IMR-90 (cell line): Measurements from ENCODE around the gene TMEM132A. TPM values are rescaled to one million over a fixed set of nuclear protein-coding genes. Genes with fewer than 3 reads are reported as not detected.

Source experiments
- ATAC-seq: fragments of 200-7000 bp; cut with Tn5 transposase; 2 replicates; pipeline ENCODE4 v1.9.1; 2020; ENCODE audit warnings: low read depth, mild to moderate bottlenecking, moderate library complexity
- BruUV-seq: library from RNA; stranded (reverse); fragments of 400-500 nt; replicated peaks from 2 replicates; lab custom pipeline; 2021; lab: Mats Ljungman, UMichigan
- CTCF ChIA-PET: fragments of 300-600 bp; formaldehyde crosslinking; extraction: SDS; loops from one replicate; lab custom pipeline; 2021; ENCODE audit warnings: antibody characterized with exemption; lab: Yijun Ruan, JAX
- POLR2A ChIA-PET: fragments of 300-600 bp; sonication (Branson Sonifier 250); formaldehyde crosslinking; loops from one replicate; lab custom pipeline; 2022; ENCODE audit warnings: antibody characterized with exemption; ENCODE audit not compliant: unreplicated experiment; lab: Charles Lee
- DNase-seq: peaks from one replicate; pipeline ENCODE4 v3.0.0; 2013
- H2AFZ ChIP-seq: replicated peaks from 2 replicates; pipeline ENCODE3; 2013; ENCODE audit warnings: low read length, mild to moderate bottlenecking; ENCODE audit not compliant: poor library complexity
- H2AK5ac ChIP-seq: 2 replicates; pipeline ENCODE4 v1.6.1; 2013; ENCODE audit warnings: low read depth, low read length, inconsistent platforms
- H2AK9ac ChIP-seq: replicated peaks from 2 replicates; pipeline ENCODE3; 2013; ENCODE audit warnings: mild to moderate bottlenecking, low read depth, low read length, moderate library complexity; ENCODE audit not compliant: poor library complexity
- H2BK120ac ChIP-seq: 2 replicates; pipeline ENCODE4 v1.6.1; 2013; ENCODE audit warnings: low read depth, low read length, inconsistent platforms
- H2BK15ac ChIP-seq: 3 replicates; pipeline ENCODE4 v1.6.1; 2013; ENCODE audit warnings: low read depth, low read length, inconsistent platforms
- H2BK20ac ChIP-seq: 2 replicates; pipeline ENCODE4 v1.6.1; 2013; ENCODE audit warnings: low read depth, mild to moderate bottlenecking, inconsistent platforms, low read length, moderate library complexity
- H2BK5ac ChIP-seq: 2 replicates; pipeline ENCODE4 v1.6.1; 2013; ENCODE audit warnings: mild to moderate bottlenecking, low read depth, low read length, inconsistent platforms; ENCODE audit not compliant: poor library complexity, severe bottlenecking
- H3K14ac ChIP-seq: replicated peaks from 2 replicates; pipeline ENCODE4 v1.6.1; 2013; ENCODE audit warnings: low read depth, low read length, inconsistent platforms
- H3K18ac ChIP-seq: 2 replicates; pipeline ENCODE4 v1.6.1; 2013; ENCODE audit warnings: low read depth, low read length, control low read depth
- H3K23ac ChIP-seq: 2 replicates; pipeline ENCODE4 v1.6.1; 2013; ENCODE audit warnings: low read depth, low read length, inconsistent platforms
- H3K27ac ChIP-seq: 2 replicates; pipeline ENCODE4 v1.5.1; 2013; ENCODE audit warnings: mild to moderate bottlenecking, control low read depth, low read length; ENCODE audit not compliant: insufficient read depth
- H3K27me3 ChIP-seq: 2 replicates; pipeline ENCODE4 v1.6.1; 2013; ENCODE audit warnings: low read length; ENCODE audit not compliant: control insufficient read depth, insufficient read depth
- H3K36me3 ChIP-seq: 2 replicates; pipeline ENCODE4 v1.6.1; 2013; ENCODE audit warnings: low read length, mixed read lengths; ENCODE audit not compliant: control insufficient read depth, insufficient read depth
- H3K4ac ChIP-seq: 2 replicates; pipeline ENCODE4 v1.6.1; 2013; ENCODE audit warnings: low read depth, low read length, inconsistent platforms
- H3K4me1 ChIP-seq: 2 replicates; pipeline ENCODE4 v1.6.1; 2013; ENCODE audit warnings: low read length, mixed read lengths; ENCODE audit not compliant: control insufficient read depth, insufficient read depth
- H3K4me2 ChIP-seq: 2 replicates; pipeline ENCODE4 v1.6.1; 2013; ENCODE audit warnings: low read depth, mild to moderate bottlenecking, control low read depth, low read length, moderate library complexity
- H3K4me3 ChIP-seq: 2 replicates; pipeline ENCODE4 v1.5.1; 2013; ENCODE audit warnings: low read depth, mild to moderate bottlenecking, control low read depth, low read length, moderate library complexity; ENCODE audit not compliant: insufficient read depth
- H3K56ac ChIP-seq: 2 replicates; pipeline ENCODE4 v1.6.1; 2013; ENCODE audit warnings: low read length, inconsistent platforms; ENCODE audit not compliant: insufficient read depth; ENCODE audit errors: extremely low read depth
- H3K79me1 ChIP-seq, 2 experiments: 2 replicates each; pipeline ENCODE4 v1.6.1; 2013; ENCODE audit warnings: low read length in 2 of 2, inconsistent platforms in 1 of 2, low read depth in 1 of 2
- H3K9ac ChIP-seq: 2 replicates; pipeline ENCODE4 v1.6.1; 2013; ENCODE audit warnings: low read depth, low read length, control low read depth
- H3K9me1 ChIP-seq: 2 replicates; pipeline ENCODE4 v1.6.1; 2013; ENCODE audit warnings: low read length, inconsistent platforms; ENCODE audit not compliant: insufficient read depth
- H3K9me3 ChIP-seq: 2 replicates; pipeline ENCODE4 v1.6.1; 2013; ENCODE audit warnings: low read length; ENCODE audit not compliant: control insufficient read depth, insufficient read depth
- H4K20me1 ChIP-seq: 2 replicates; pipeline ENCODE4 v1.6.1; 2013; ENCODE audit warnings: low read length, inconsistent platforms; ENCODE audit not compliant: insufficient read depth
- H4K5ac ChIP-seq: 2 replicates; pipeline ENCODE4 v1.6.1; 2013; ENCODE audit warnings: mild to moderate bottlenecking, low read depth, low read length, control low read depth
- H4K8ac ChIP-seq, 2 experiments: 2 replicates each; pipeline ENCODE4 v1.6.1; 2013; ENCODE audit warnings: low read depth in 2 of 2, low read length in 2 of 2, control low read depth in 1 of 2, inconsistent platforms in 1 of 2
- H4K91ac ChIP-seq: 2 replicates; pipeline ENCODE4 v1.6.1; 2013; ENCODE audit warnings: low read depth, low read length, inconsistent platforms; ENCODE audit not compliant: insufficient read depth
- BHLHE40 ChIP-seq: fragments of 150-350 bp; IDR thresholded peaks from 2 replicates; pipeline ENCODE4 v1.6.1; 2016; ENCODE audit warnings: mild to moderate bottlenecking, low read depth, low read length
- CEBPB ChIP-seq: IDR thresholded peaks from 2 replicates; pipeline ENCODE4 v1.6.1; 2012; ENCODE audit warnings: low read depth, low read length, improper control_type of control experiment
- CHD1 ChIP-seq: IDR thresholded peaks from 2 replicates; pipeline ENCODE4 v1.6.1; 2012; ENCODE audit warnings: low read depth, low read length, improper control_type of control experiment
- FOS ChIP-seq: fragments of 150-350 bp; IDR thresholded peaks from 2 replicates; pipeline ENCODE4 v1.6.1; 2016; ENCODE audit warnings: low read depth, low read length
- MAFK ChIP-seq: IDR thresholded peaks from 2 replicates; pipeline ENCODE4 v1.6.1; 2012; ENCODE audit warnings: low read depth, low read length, improper control_type of control experiment
- MXI1 ChIP-seq: IDR thresholded peaks from 2 replicates; pipeline ENCODE4 v1.6.1; 2012; ENCODE audit warnings: low read depth, mild to moderate bottlenecking, low read length, moderate library complexity, borderline replicate concordance
- NFE2L2 ChIP-seq: fragments of 150-350 bp; IDR thresholded peaks from 2 replicates; pipeline ENCODE4 v1.6.1; 2016; ENCODE audit warnings: low read depth, mild to moderate bottlenecking, low read length
- POLR2A ChIP-seq: IDR thresholded peaks from 2 replicates; pipeline ENCODE4 v1.6.1; 2012; ENCODE audit warnings: mild to moderate bottlenecking, low read depth, low read length
- RAD21 ChIP-seq: IDR thresholded peaks from 2 replicates; pipeline ENCODE4 v1.6.1; 2012; ENCODE audit warnings: low read length, improper control_type of control experiment
- RCOR1 ChIP-seq: IDR thresholded peaks from 2 replicates; pipeline ENCODE4 v1.6.1; 2012; ENCODE audit warnings: mild to moderate bottlenecking, low read length, improper control_type of control experiment; ENCODE audit not compliant: insufficient replicate concordance
- RFX5 ChIP-seq: IDR thresholded peaks from 2 replicates; pipeline ENCODE4 v1.8.0; 2012; ENCODE audit warnings: low read depth, mild to moderate bottlenecking, low read length, moderate library complexity
- SMC3 ChIP-seq: fragments of 150-350 bp; IDR thresholded peaks from 2 replicates; pipeline ENCODE4 v1.6.1; 2016; ENCODE audit warnings: low read depth, mild to moderate bottlenecking, antibody characterized with exemption, low read length, moderate library complexity
- WGBS, 2 experiments: methylation state at CpG; one replicate each; pipeline versions ENCODE4 v1.1.5 to v1.1.7; 2013; ENCODE audit warnings: missing lambda C conversion rate in 2 of 2; ENCODE audit not compliant: insufficient read length in 1 of 2; ENCODE audit errors: extremely low coverage in 2 of 2; 5-methylcytosine and 5-hydroxymethylcytosine counted together
- dilution Hi-C: fragments of 300-500 bp; cut with HindIII; formaldehyde crosslinking; loops from one replicate; pipeline ENCODE4 v1.14.3; 2018; ENCODE audit warnings: low sequenced_read_pairs; ENCODE audit not compliant: unreplicated experiment
- in situ Hi-C: fragments of 300-500 bp; cut with MboI; formaldehyde crosslinking; loops from 3 replicates; pipeline ENCODE4 v1.14.3; 2019; ENCODE audit warnings: low sequenced_read_pairs, inconsistent platforms, mixed read lengths
- intact Hi-C: fragments of 100-400 bp; cut with micrococcal nuclease; formaldehyde crosslinking; loops from 2 replicates; pipeline ENCODE4 v1.10.0; 2022
- polyA plus RNA-seq, 3 experiments: library from polyadenylated mRNA; depleted of rRNA; stranded (reverse); fragments of >200 nt; gene quantifications; 2 replicates each; pipeline ENCODE4 v1.2.3, GENCODE V29; 2012; ENCODE audit warnings: low replicate concordance in 1 of 3
- total RNA-seq: library from RNA; depleted of rRNA; stranded (reverse); fragments of >200 nt; gene quantifications from 2 replicates; pipeline ENCODE4 v1.2.3, GENCODE V29; 2012
- TF ChIP-seq, protein P1 (sequence below): fragments of 150-350 bp; IDR thresholded peaks from 2 replicates; pipeline ENCODE4 v1.6.1; 2017; ENCODE audit warnings: mild to moderate bottlenecking, antibody characterized with exemption, low read length, low read depth
- TF ChIP-seq, protein P2 (sequence below): conservative IDR thresholded peaks from 2 replicates; pipeline ENCODE4 v1.5.1; 2012; ENCODE audit warnings: mild to moderate bottlenecking, low read depth, low read length, improper control_type of control experiment

TMEM132A gene
- total and polyA plus RNA-seq, 2 of the 4 experiments (the other 2 are of a cell fraction), result 7.7 to 64.2 TPM

DNA sequence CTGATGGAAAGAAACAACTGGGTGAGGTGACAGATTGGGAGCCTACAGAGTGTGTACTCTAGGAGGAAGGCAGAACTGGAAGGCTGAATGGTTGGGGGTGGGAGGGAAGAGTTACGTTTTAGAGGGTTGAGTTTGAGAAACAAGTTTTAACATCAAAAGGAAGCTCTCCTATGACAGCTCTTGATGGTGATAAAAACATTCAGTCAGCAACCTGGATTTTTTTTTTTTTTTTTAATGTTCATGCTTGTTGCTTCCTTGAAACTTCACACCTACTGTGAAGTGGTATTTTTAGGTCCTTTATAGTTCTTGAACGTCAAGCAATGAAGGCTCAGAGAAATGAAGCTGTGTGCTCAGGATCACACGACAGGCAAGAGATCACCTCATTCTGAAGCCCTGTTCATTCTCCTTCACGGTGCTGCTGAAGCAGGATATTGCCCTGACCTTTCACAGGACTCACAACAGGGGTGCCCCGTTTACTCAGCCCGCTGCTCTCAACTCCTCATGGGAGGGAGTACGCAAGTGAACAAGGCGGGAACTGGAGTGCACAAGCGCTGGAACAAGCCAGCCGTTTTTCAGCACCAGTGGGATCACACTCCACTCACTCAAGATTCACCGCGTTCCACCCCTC is 11.9 kb upstream of the TMEM132A start:
- CTCF ChIA-PET, result no interaction called here
- H2BK20ac ChIP-seq, result no peak overlapping the region
- H4K8ac ChIP-seq, result no peak overlapping the region
- H3K9me3 ChIP-seq, result no peaks in the 10 kb centered on the region
- no peak overlapping the region for H2AK5ac ChIP-seq
- no peak overlapping the region for H3K4me3 ChIP-seq
- TF ChIP-seq NFE2L2 (no peak), SMC3 (no peak), MXI1 (no peak), MAFK (no peak), RAD21 (no peak), RCOR1 (no peak), BHLHE40 (no peak), CEBPB (no peak), POLR2A (no peak), CHD1 (no peak), RFX5 (no peak), FOS (no peak)
- TF ChIP-seq, protein P1, sequence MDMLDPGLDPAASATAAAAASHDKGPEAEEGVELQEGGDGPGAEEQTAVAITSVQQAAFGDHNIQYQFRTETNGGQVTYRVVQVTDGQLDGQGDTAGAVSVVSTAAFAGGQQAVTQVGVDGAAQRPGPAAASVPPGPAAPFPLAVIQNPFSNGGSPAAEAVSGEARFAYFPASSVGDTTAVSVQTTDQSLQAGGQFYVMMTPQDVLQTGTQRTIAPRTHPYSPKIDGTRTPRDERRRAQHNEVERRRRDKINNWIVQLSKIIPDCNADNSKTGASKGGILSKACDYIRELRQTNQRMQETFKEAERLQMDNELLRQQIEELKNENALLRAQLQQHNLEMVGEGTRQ, result no peak
- TF ChIP-seq, protein P2, sequence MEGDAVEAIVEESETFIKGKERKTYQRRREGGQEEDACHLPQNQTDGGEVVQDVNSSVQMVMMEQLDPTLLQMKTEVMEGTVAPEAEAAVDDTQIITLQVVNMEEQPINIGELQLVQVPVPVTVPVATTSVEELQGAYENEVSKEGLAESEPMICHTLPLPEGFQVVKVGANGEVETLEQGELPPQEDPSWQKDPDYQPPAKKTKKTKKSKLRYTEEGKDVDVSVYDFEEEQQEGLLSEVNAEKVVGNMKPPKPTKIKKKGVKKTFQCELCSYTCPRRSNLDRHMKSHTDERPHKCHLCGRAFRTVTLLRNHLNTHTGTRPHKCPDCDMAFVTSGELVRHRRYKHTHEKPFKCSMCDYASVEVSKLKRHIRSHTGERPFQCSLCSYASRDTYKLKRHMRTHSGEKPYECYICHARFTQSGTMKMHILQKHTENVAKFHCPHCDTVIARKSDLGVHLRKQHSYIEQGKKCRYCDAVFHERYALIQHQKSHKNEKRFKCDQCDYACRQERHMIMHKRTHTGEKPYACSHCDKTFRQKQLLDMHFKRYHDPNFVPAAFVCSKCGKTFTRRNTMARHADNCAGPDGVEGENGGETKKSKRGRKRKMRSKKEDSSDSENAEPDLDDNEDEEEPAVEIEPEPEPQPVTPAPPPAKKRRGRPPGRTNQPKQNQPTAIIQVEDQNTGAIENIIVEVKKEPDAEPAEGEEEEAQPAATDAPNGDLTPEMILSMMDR, result no peak
- H4K5ac ChIP-seq, result no peak overlapping the region
- peaks cover 3% of the 10 kb centered on the region; the same call in 1 of the 2 replicates for H4K20me1 ChIP-seq
- no peak overlapping the region for H3K56ac ChIP-seq
- no peak overlapping the region for H3K14ac ChIP-seq
- H2BK120ac ChIP-seq, result no peak overlapping the region
- no TSS peak for BruUV-seq
- no peak for DNase-seq
- H3K4me2 ChIP-seq, result no peak overlapping the region
- in situ Hi-C loops (loop anchor here (25.0 kb wide), 1 partner anchor 1325 kb away; no protein-coding TSS in a partner anchor), dilution Hi-C loops (no loop called here), intact Hi-C loops (no loop called here)
- POLR2A ChIA-PET, result interaction anchor here (0.6 kb wide), 1 partner anchor 40 kb away, joined by 3 read pairs; the partner anchor contains the start of gene SLC15A3
- no peak overlapping the region for H3K4ac ChIP-seq
- H3K79me1 ChIP-seq, result peaks cover 10 to 28% of the 10 kb centered on the region in 2 experiments
- no peak overlapping the region for H3K27ac ChIP-seq
- no peak overlapping the region for H3K9ac ChIP-seq
- 54% methylated on average over 4 of the region's 12 CpGs; no CpG with 5 or more reads in 1 of the 2 experiments for WGBS, 2 experiments
- H2AK9ac ChIP-seq, result no peak overlapping the region
- H2BK15ac ChIP-seq, result no peak overlapping the region
- peaks cover 4% of the 10 kb centered on the region; the same call in 1 of the 2 replicates for H3K4me1 ChIP-seq
- peaks cover 7% of the 10 kb centered on the region for H3K9me1 ChIP-seq
- ATAC-seq, result no peak
- no peak overlapping the region for H2BK5ac ChIP-seq
- H3K27me3 ChIP-seq, result peaks cover 10% of the 10 kb centered on the region
- H2AFZ ChIP-seq, result peak overlapping the region; percentile 64
- no peak overlapping the region for H3K18ac ChIP-seq
- no peaks in the 10 kb centered on the region for H3K36me3 ChIP-seq
- no peak overlapping the region for H3K23ac ChIP-seq
- no peak overlapping the region for H4K91ac ChIP-seq
